ENCODE data around the gene FITM1. TPM values are rescaled to one million over a fixed set of nuclear protein-coding genes. Genes with fewer than 3 reads are reported as not detected.

FITM1 gene
- total RNA-seq, 1 experiment from 2014 or later: 0.55 TPM

GRCh38 chr14:24146453-24146977 lies 16.1 kb downstream of the FITM1 start, which contains the start of gene PSME2:
PSME2 (minus strand) TSS chr14:24146610; CDS start chr14:24146581, 29 bp downstream.
- ChIA-PET CTCF (interaction anchor here (0.6 to 0.9 kb wide), 3 partner anchors 15 to 272 kb away, joined by 3 to 6 read pairs (median 4); partner anchors contain the start of gene IRF9), POLR2A (ENCODE audit: unreplicated experiment) (interaction anchor here (0.5 to 1.9 kb wide), 6 partner anchors 11 to 168 kb away, joined by 5 to 17 read pairs (median 10); partner anchors contain the start of genes DCAF11, NRL, PSME1 and TINF2)
- no TSS peak for BruUV-seq (replicated peaks)
- intact Hi-C loops (cut with micrococcal nuclease): no loop called here
- peak within 1 kb of the TSS; percentile 84 for H3K9ac ChIP-seq (ENCODE audit: low read length)
- H3F3A ChIP-seq (ENCODE audit: low read length, unreplicated experiment): no peaks in the 10 kb centered on the region
- peak within 1 kb of the TSS; percentile 90 for H3K4me2 ChIP-seq (ENCODE audit: low read length)
- peak within 1 kb of the TSS; percentile 86 for H3K4me3 ChIP-seq (ENCODE audit: low read length)
- no peaks in the 10 kb centered on the region for H3K9me2 ChIP-seq (replicated peaks; ENCODE audit: low read length)
- peak within 1 kb of the TSS; percentile 48 for H3K27ac ChIP-seq (ENCODE audit: low read length)
- no peaks in the 10 kb centered on the region for H3K27me3 ChIP-seq (ENCODE audit: low read length)
- TF ChIP-seq EZH2 (IDR thresholded peaks at IDR 0.05; ENCODE audit: low read length, unreplicated experiment) (no peak), EZH2phosphoT487 (IDR thresholded peaks at IDR 0.05; ENCODE audit: borderline replicate concordance, low read length) (no peak)
- peak within 1 kb of the TSS; percentile 79 for H2AFZ ChIP-seq (ENCODE audit: low read length)
- H3K9me3 ChIP-seq (ENCODE audit: low read length): no peaks in the 10 kb centered on the region
- peaks cover 21% of the 10 kb centered on the region for H3K4me1 ChIP-seq (ENCODE audit: insufficient read depth, low read length)
- H3K79me2 ChIP-seq (ENCODE audit: low read length): peaks cover 47% of the 10 kb centered on the region
- H3K36me3 ChIP-seq (ENCODE audit: low read depth, low read length): peaks cover 20% of the 10 kb centered on the region; the same call in 1 of the 2 replicates
- peak; percentile 97 for DNase-seq
- ATAC-seq: peak; percentile 76
- no peaks in the 10 kb centered on the region for H4K20me1 ChIP-seq (ENCODE audit: low read length)

- peak within 1 kb of the TSS; percentile 86 for H3K4me3 ChIP-seq (ENCODE audit: low read length)
- no peaks in the 10 kb centered on the region for H3F3A ChIP-seq (ENCODE audit: low read length, unreplicated experiment)
- no peaks in the 10 kb centered on the region for H3K9me2 ChIP-seq (replicated peaks; ENCODE audit: low read length)
- H3K27me3 ChIP-seq (ENCODE audit: low read length): no peaks in the 10 kb centered on the region
- peaks cover 18% of the 10 kb centered on the region for H3K4me1 ChIP-seq (ENCODE audit: insufficient read depth, low read length)
- H3K9me3 ChIP-seq (ENCODE audit: low read length): no peaks in the 10 kb centered on the region
- H3K9ac ChIP-seq (ENCODE audit: low read length): peak within 1 kb of the TSS; percentile 84
- H2AFZ ChIP-seq (ENCODE audit: low read length): peak within 1 kb of the TSS; percentile 79
- peak within 1 kb of the TSS; percentile 90 for H3K4me2 ChIP-seq (ENCODE audit: low read length)
- no peaks in the 10 kb centered on the region for H4K20me1 ChIP-seq (ENCODE audit: low read length)
- H3K79me2 ChIP-seq (ENCODE audit: low read length): peaks cover 47% of the 10 kb centered on the region
- no peak for TF ChIP-seq EZH2 (IDR thresholded peaks at IDR 0.05; ENCODE audit: low read length, unreplicated experiment)
- no peak for TF ChIP-seq EZH2phosphoT487 (IDR thresholded peaks at IDR 0.05; ENCODE audit: borderline replicate concordance, low read length)
- TF ChIP-seq CTCF (conservative IDR thresholded peaks at IDR 0.05; ENCODE audit: low read depth, low read length): no peak
- ATAC-seq: peak; percentile 86
- ChIA-PET CTCF (interaction anchor here (0.6 to 0.9 kb wide), 3 partner anchors 14 to 271 kb away, joined by 3 to 6 read pairs (median 4); partner anchors contain the start of gene IRF9), POLR2A (ENCODE audit: unreplicated experiment) (interaction anchor here (0.5 to 1.9 kb wide), 6 partner anchors 11 to 167 kb away, joined by 5 to 17 read pairs (median 10); partner anchors contain the start of genes DCAF11, NRL, PSME1 and TINF2)
- intact Hi-C loops (cut with micrococcal nuclease): loop anchor here (1.0 kb wide), 1 partner anchor 33 kb away; the partner anchor contains the start of genes DCAF11 and NRL
- BruUV-seq (replicated peaks): no TSS peak
- peak within 1 kb of the TSS; percentile 48 for H3K27ac ChIP-seq (ENCODE audit: low read length)
- H3K36me3 ChIP-seq (ENCODE audit: low read depth, low read length): peaks cover 25% of the 10 kb centered on the region; the same call in 1 of the 2 replicates
- peak; percentile 98 for DNase-seq
Measured at GRCh38 chr14:24146978-24147760, 16.7 kb downstream of the FITM1 start, which contains the start of gene RNF31. RNF31 (plus strand) TSS chr14:24147498; CDS start chr14:24147699, 201 bp downstream.

- Histone ChIP-seq H3K4me2 (ENCODE audit: low read length) (peak overlapping the region; percentile 90), H3K36me3 (ENCODE audit: low read depth, low read length) (peaks cover 25% of the 10 kb centered on the region; the same call in 1 of the 2 replicates), H3K9me3 (ENCODE audit: low read length) (no peaks in the 10 kb centered on the region), H2AFZ (ENCODE audit: low read length) (peak overlapping the region; percentile 79), H3K9ac (ENCODE audit: low read length) (peak overlapping the region; percentile 79), H3F3A (ENCODE audit: low read length, unreplicated experiment) (no peaks in the 10 kb centered on the region), H3K79me2 (ENCODE audit: low read length) (peaks cover 47% of the 10 kb centered on the region), H4K20me1 (ENCODE audit: low read length) (no peaks in the 10 kb centered on the region), H3K4me1 (ENCODE audit: insufficient read depth, low read length) (peaks cover 17% of the 10 kb centered on the region), H3K9me2 (replicated peaks; ENCODE audit: low read length) (no peaks in the 10 kb centered on the region), H3K27me3 (ENCODE audit: low read length) (no peaks in the 10 kb centered on the region), H3K4me3 (ENCODE audit: low read length) (peak overlapping the region; percentile 86), H3K27ac (ENCODE audit: low read length) (no peak overlapping the region)
- POLR2A ChIA-PET (ENCODE audit: unreplicated experiment): no interaction called here
- TSS peak; percentile 51 for BruUV-seq (replicated peaks)
- intact Hi-C loops (cut with micrococcal nuclease): loop anchor here (1.0 kb wide), 1 partner anchor 34 kb away; the partner anchor contains the start of genes DCAF11 and NRL
- DNase-seq: no peak
- ATAC-seq: no peak
- TF ChIP-seq EZH2 (IDR thresholded peaks at IDR 0.05; ENCODE audit: low read length, unreplicated experiment): no peak
- TF ChIP-seq EZH2phosphoT487 (IDR thresholded peaks at IDR 0.05; ENCODE audit: borderline replicate concordance, low read length): no peak
- TF ChIP-seq CTCF (conservative IDR thresholded peaks at IDR 0.05; ENCODE audit: low read depth, low read length): no peak
- CTCF ChIA-PET: no interaction called here
Measured at GRCh38 chr14:24147761-24148428, 17.4 kb downstream of the FITM1 start.

All from PC-3 (cell line).